ENCODE data around the gene CHTOP. TPM values are rescaled to one million over a fixed set of nuclear protein-coding genes. Genes with fewer than 3 reads are reported as not detected.

CHTOP gene
- total and polyA plus RNA-seq, 2 of the 13 experiments (the other 11 are each of a cell fraction or from before 2014, with no cell fraction given), result 38.0 to 51.9 TPM

GRCh38 chr1:153670859-153671627 is 37.2 kb downstream of the CHTOP start, which contains the start of gene ILF2 (continued):
- TF ChIP-seq, protein P1, sequence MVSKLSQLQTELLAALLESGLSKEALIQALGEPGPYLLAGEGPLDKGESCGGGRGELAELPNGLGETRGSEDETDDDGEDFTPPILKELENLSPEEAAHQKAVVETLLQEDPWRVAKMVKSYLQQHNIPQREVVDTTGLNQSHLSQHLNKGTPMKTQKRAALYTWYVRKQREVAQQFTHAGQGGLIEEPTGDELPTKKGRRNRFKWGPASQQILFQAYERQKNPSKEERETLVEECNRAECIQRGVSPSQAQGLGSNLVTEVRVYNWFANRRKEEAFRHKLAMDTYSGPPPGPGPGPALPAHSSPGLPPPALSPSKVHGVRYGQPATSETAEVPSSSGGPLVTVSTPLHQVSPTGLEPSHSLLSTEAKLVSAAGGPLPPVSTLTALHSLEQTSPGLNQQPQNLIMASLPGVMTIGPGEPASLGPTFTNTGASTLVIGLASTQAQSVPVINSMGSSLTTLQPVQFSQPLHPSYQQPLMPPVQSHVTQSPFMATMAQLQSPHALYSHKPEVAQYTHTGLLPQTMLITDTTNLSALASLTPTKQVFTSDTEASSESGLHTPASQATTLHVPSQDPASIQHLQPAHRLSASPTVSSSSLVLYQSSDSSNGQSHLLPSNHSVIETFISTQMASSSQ (IDR thresholded peaks at IDR 0.05; ENCODE audit: low read depth), result 0 out of 2 replicates have a peak, but pooled peaks have one; percentile 18
- TF ChIP-seq, protein P1 (CRISPR knock-in tag; IDR thresholded peaks at IDR 0.05; ENCODE audit: borderline replicate concordance), result peak; percentile 23; the same call in 1 of the 2 replicates
- TF ChIP-seq BRCA1 (CRISPR knock-in tag; IDR thresholded peaks at IDR 0.05) (no peak), CBFB (CRISPR knock-in tag; IDR thresholded peaks at IDR 0.05) (no peak), ZBTB40 (IDR thresholded peaks at IDR 0.05) (0 out of 2 replicates have a peak, but pooled peaks have one; percentile 16), ZBTB40 (CRISPR knock-in tag; IDR thresholded peaks at IDR 0.05) (peak; percentile 36; the same call in 1 of the 2 replicates), RFXANK (CRISPR knock-in tag; IDR thresholded peaks at IDR 0.05) (peak; percentile 86; the same call in 1 of the 2 replicates), ZNF451 (CRISPR knock-in tag; IDR thresholded peaks at IDR 0.05) (no peak), MEIS2 (CRISPR knock-in tag; IDR thresholded peaks at IDR 0.05) (no peak), ZNF670 (CRISPR knock-in tag; IDR thresholded peaks at IDR 0.05; ENCODE audit: borderline replicate concordance) (peak; percentile 71; the same call in 1 of the 2 replicates), TAF1 (CRISPR knock-in tag; IDR thresholded peaks at IDR 0.05) (peak; percentile 81), FOSL1 (CRISPR knock-in tag; IDR thresholded peaks at IDR 0.05; ENCODE audit: borderline replicate concordance) (no peak), SSRP1 (CRISPR knock-in tag; IDR thresholded peaks at IDR 0.05) (peak; percentile 84; the same call in 1 of the 2 replicates), REPIN1 (CRISPR knock-in tag; IDR thresholded peaks at IDR 0.05; ENCODE audit: borderline replicate concordance, low read depth) (peak; percentile 85; the same call in 1 of the 2 replicates)
- TF ChIP-seq, protein P2, sequence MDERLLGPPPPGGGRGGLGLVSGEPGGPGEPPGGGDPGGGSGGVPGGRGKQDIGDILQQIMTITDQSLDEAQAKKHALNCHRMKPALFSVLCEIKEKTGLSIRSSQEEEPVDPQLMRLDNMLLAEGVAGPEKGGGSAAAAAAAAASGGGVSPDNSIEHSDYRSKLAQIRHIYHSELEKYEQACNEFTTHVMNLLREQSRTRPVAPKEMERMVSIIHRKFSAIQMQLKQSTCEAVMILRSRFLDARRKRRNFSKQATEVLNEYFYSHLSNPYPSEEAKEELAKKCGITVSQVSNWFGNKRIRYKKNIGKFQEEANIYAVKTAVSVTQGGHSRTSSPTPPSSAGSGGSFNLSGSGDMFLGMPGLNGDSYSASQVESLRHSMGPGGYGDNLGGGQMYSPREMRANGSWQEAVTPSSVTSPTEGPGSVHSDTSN (CRISPR knock-in tag; IDR thresholded peaks at IDR 0.05), result no peak

All from HepG2 (cell line).